Activated naive CD4-positive, alpha-beta T cell treated with anti-CD3 and anti-CD28 coated beads, Interleukin-2, amount 50 U/mL, for 24 hours (primary cell): ENCODE results near the gene GTF2A1.

ENCODE experiments used
- H3K27ac Mint-ChIP-seq: one replicate; pipeline ENCODE4 v1.8.0; 2021; ENCODE audit warnings: mild to moderate bottlenecking, mixed read lengths
- H3K27me3 Mint-ChIP-seq: one replicate; pipeline ENCODE4 v1.8.0; 2021; ENCODE audit warnings: mixed read lengths
- H3K36me3 Mint-ChIP-seq: one replicate; pipeline ENCODE4 v1.8.0; 2021; ENCODE audit warnings: mixed read lengths
- H3K4me1 Mint-ChIP-seq: one replicate; pipeline ENCODE4 v1.8.0; 2021; ENCODE audit warnings: mixed read lengths
- H3K4me3 Mint-ChIP-seq: one replicate; pipeline ENCODE4 v1.8.0; 2021; ENCODE audit warnings: mild to moderate bottlenecking, mixed read lengths
- H3K9me3 Mint-ChIP-seq: one replicate; pipeline ENCODE4 v1.8.0; 2021; ENCODE audit warnings: mixed read lengths

The GTF2A1 gene

DNA sequence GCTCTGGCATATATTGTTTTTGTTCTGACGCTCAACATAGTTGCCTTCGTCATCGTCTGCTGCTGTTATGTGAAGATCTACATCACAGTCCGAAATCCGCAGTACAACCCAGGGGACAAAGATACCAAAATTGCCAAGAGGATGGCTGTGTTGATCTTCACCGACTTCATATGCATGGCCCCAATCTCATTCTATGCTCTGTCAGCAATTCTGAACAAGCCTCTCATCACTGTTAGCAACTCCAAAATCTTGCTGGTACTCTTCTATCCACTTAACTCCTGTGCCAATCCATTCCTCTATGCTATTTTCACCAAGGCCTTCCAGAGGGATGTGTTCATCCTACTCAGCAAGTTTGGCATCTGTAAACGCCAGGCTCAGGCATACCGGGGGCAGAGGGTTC is 77.0 kb downstream of the GTF2A1 start:
- Mint-ChIP-seq H3K4me3 (no peak overlapping the region), H3K27ac (no peak overlapping the region), H3K27me3 (no peaks in the 10 kb centered on the region), H3K9me3 (no peaks in the 10 kb centered on the region), H3K36me3 (no peaks in the 10 kb centered on the region), H3K4me1 (peaks cover 13% of the 10 kb centered on the region)

GRCh38 chr14:81141426-81141825 is 79.3 kb downstream of the GTF2A1 start:
- Mint-ChIP-seq H3K9me3 (no peaks in the 10 kb centered on the region), H3K4me1 (no peaks in the 10 kb centered on the region), H3K27ac (no peak overlapping the region), H3K36me3 (no peaks in the 10 kb centered on the region), H3K27me3 (no peaks in the 10 kb centered on the region), H3K4me3 (no peak overlapping the region)

DNA sequence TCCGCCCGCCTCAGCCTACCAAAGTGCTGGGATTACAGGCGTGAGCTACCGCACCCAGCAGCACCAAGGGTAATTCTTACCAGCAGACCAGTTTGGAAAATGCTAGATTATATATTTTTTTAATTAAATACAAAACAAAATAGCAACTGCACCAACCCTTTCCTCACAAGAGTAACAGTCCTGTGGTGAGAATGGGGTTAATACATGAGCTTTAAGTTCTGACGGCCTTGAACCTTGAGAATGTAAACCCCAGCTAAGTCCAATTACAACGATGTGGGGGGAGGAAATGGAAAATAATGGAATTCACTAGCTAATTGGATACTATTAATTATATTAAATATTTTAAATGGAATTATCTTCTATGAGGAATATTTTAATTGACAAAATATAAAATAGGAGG is 82.3 kb downstream of the GTF2A1 start:
- H3K4me1 Mint-ChIP-seq = no peaks in the 10 kb centered on the region
- no peaks in the 10 kb centered on the region for H3K27me3 Mint-ChIP-seq
- no peak overlapping the region for H3K27ac Mint-ChIP-seq
- no peaks in the 10 kb centered on the region for H3K36me3 Mint-ChIP-seq
- no peaks in the 10 kb centered on the region for H3K9me3 Mint-ChIP-seq
- no peak overlapping the region for H3K4me3 Mint-ChIP-seq

GRCh38 chr14:81137316-81137715 is 83.4 kb downstream of the GTF2A1 start:
- Mint-ChIP-seq H3K36me3 (peaks cover 2% of the 10 kb centered on the region), H3K4me3 (no peak overlapping the region), H3K27me3 (no peaks in the 10 kb centered on the region), H3K9me3 (no peaks in the 10 kb centered on the region), H3K27ac (no peak overlapping the region), H3K4me1 (no peaks in the 10 kb centered on the region)

DNA sequence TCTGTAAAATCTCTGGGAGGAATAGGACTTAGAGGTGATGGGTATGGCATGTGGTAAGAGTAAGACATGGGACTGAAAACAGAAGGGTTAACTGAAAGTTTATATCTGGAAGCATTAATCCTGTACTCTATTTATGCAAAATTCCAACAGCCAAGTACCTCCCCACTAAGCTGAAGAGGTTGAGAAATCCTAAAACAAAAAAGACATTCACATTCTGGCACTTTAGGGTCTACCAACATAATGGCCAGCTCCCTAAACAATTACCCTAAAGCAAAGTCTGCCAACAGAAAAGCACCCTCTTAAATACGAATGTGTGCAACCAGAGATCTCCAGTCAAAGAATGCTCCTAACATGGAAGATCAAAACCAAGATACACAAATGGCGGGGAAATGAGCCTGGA is 87.4 kb downstream of the GTF2A1 start:
- H3K4me3 Mint-ChIP-seq = no peak overlapping the region
- H3K4me1 Mint-ChIP-seq = no peaks in the 10 kb centered on the region
- no peaks in the 10 kb centered on the region for H3K9me3 Mint-ChIP-seq
- peaks cover 2% of the 10 kb centered on the region for H3K36me3 Mint-ChIP-seq
- H3K27ac Mint-ChIP-seq = no peak overlapping the region
- no peaks in the 10 kb centered on the region for H3K27me3 Mint-ChIP-seq

DNA sequence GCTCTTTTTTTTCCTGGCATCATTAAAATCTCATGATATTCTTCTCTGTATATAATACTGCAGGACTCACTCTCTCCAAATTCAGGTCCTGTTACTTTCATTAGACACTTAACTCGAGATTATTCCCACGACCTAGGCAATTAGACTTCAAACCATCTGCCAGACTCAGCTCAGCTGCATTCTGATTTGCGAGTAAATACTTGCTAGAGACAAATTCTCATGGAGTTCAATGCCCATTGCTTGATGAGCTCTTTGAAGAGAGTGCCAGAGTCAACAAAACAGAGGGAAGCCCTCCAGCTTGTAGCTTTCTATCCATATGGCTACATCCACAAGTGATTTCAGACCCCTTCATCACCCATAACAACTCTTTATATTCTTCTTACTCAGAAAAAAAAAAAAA is 88.3 kb downstream of the GTF2A1 start:
- no peaks in the 10 kb centered on the region for H3K4me1 Mint-ChIP-seq
- no peak overlapping the region for H3K27ac Mint-ChIP-seq
- H3K9me3 Mint-ChIP-seq = no peaks in the 10 kb centered on the region
- peaks cover 2% of the 10 kb centered on the region for H3K36me3 Mint-ChIP-seq
- H3K27me3 Mint-ChIP-seq = no peaks in the 10 kb centered on the region
- no peak overlapping the region for H3K4me3 Mint-ChIP-seq

GRCh38 chr14:81129242-81129641 is 91.5 kb downstream of the GTF2A1 start:
- Mint-ChIP-seq H3K27me3 (no peaks in the 10 kb centered on the region), H3K27ac (no peak overlapping the region), H3K4me3 (no peak overlapping the region), H3K9me3 (no peaks in the 10 kb centered on the region), H3K36me3 (peaks cover 2% of the 10 kb centered on the region), H3K4me1 (no peaks in the 10 kb centered on the region)

GRCh38 chr14:81127785-81128184 is 93.0 kb downstream of the GTF2A1 start:
- Mint-ChIP-seq H3K4me1 (no peaks in the 10 kb centered on the region), H3K27ac (no peak overlapping the region), H3K36me3 (no peaks in the 10 kb centered on the region), H3K9me3 (no peaks in the 10 kb centered on the region), H3K4me3 (no peak overlapping the region), H3K27me3 (no peaks in the 10 kb centered on the region)

- Mint-ChIP-seq H3K4me1 (no peaks in the 10 kb centered on the region), H3K9me3 (peaks cover 9% of the 10 kb centered on the region), H3K27me3 (no peaks in the 10 kb centered on the region), H3K36me3 (peaks cover 2% of the 10 kb centered on the region), H3K27ac (no peak overlapping the region), H3K4me3 (no peak overlapping the region)
Measured at GRCh38 chr14:81125536-81125935, 95.2 kb downstream of the GTF2A1 start.
